Neural progenitor cell (in vitro differentiated cells): ENCODE results near the gene TCF4. TPM values are rescaled to one million over a fixed set of nuclear protein-coding genes. Genes with fewer than 3 reads are reported as not detected.

Source experiments
- DNase-seq: peaks from one replicate; pipeline ENCODE4 v3.0.0-alpha.2; 2016; ENCODE audit warnings: low spot score
- H2AFZ ChIP-seq: fragments of 200-600 bp; sonication (generic); replicated peaks from 2 replicates; pipeline ENCODE4 v1.6.1; 2016; ENCODE audit warnings: antibody characterized with exemption
- H3F3A ChIP-seq: fragments of 200-600 bp; sonication (generic); 2 replicates; pipeline ENCODE4 v1.6.1; 2016; ENCODE audit warnings: antibody characterized with exemption, low read depth
- H3K27ac ChIP-seq: fragments of 200-600 bp; sonication (generic); 2 replicates; pipeline ENCODE4 v1.5.1; 2016; ENCODE audit warnings: mild to moderate bottlenecking
- H3K27me3 ChIP-seq: fragments of 200-600 bp; sonication (generic); 2 replicates; pipeline ENCODE4 v1.6.1; 2016; ENCODE audit warnings: mild to moderate bottlenecking, moderate library complexity
- H3K36me3 ChIP-seq: fragments of 200-600 bp; sonication (generic); 2 replicates; pipeline ENCODE4 v1.5.1; 2016
- H3K4me1 ChIP-seq: fragments of 200-600 bp; sonication (generic); 2 replicates; pipeline ENCODE4 v1.6.1; 2016; ENCODE audit warnings: mixed run types
- H3K4me2 ChIP-seq: fragments of 200-600 bp; sonication (generic); 2 replicates; pipeline ENCODE4 v1.6.1; 2016
- H3K4me3 ChIP-seq: fragments of 200-600 bp; sonication (generic); 2 replicates; pipeline ENCODE4 v1.5.1; 2016
- H3K79me2 ChIP-seq: fragments of 200-600 bp; sonication (generic); 2 replicates; pipeline ENCODE4 v1.6.1; 2016; ENCODE audit warnings: low read depth
- H3K9ac ChIP-seq: fragments of 200-600 bp; sonication (generic); 2 replicates; pipeline ENCODE4 v1.6.1; 2016
- H3K9me3 ChIP-seq: fragments of 200-600 bp; sonication (generic); 2 replicates; pipeline ENCODE4 v1.5.1; 2016; ENCODE audit warnings: low read depth
- H4K20me1 ChIP-seq: fragments of 200-600 bp; sonication (generic); 2 replicates; pipeline ENCODE4 v1.6.1; 2016; ENCODE audit warnings: low read depth
- H3K27ac Mint-ChIP-seq: 3 replicates; pipeline ENCODE4 v1.8.0; 2021; ENCODE audit warnings: mixed read lengths
- H3K27me3 Mint-ChIP-seq: 2 replicates; pipeline ENCODE4 v1.8.0; 2022; ENCODE audit warnings: low read depth, mild to moderate bottlenecking, inconsistent platforms, moderate library complexity, mixed read lengths; ENCODE audit not compliant: insufficient read depth
- H3K36me3 Mint-ChIP-seq: 3 replicates; pipeline ENCODE4 v1.8.0; 2021; ENCODE audit warnings: mixed read lengths
- H3K4me1 Mint-ChIP-seq: 3 replicates; pipeline ENCODE4 v1.8.0; 2021; ENCODE audit warnings: mixed read lengths
- H3K4me3 Mint-ChIP-seq: 3 replicates; pipeline ENCODE4 v1.8.0; 2021; ENCODE audit warnings: mild to moderate bottlenecking, moderate library complexity, mixed read lengths
- H3K9me3 Mint-ChIP-seq: 3 replicates; pipeline ENCODE4 v1.8.0; 2020; ENCODE audit warnings: mixed read lengths
- CTCF ChIP-seq: fragments of 200-600 bp; sonication (generic); IDR thresholded peaks from 2 replicates; pipeline ENCODE4 v1.5.1; 2017; ENCODE audit warnings: antibody characterized with exemption, mild to moderate bottlenecking
- EZH2 ChIP-seq: fragments of 200-600 bp; sonication (generic); IDR thresholded peaks from 2 replicates; pipeline ENCODE4 v1.6.1; 2017; ENCODE audit warnings: antibody characterized with exemption, mild to moderate bottlenecking, moderate library complexity
- EZH2phosphoT487 ChIP-seq: fragments of 200-600 bp; sonication (generic); IDR thresholded peaks from 2 replicates; pipeline ENCODE4 v1.6.1; 2017; ENCODE audit warnings: antibody characterized with exemption
- total RNA-seq: library from RNA; depleted of rRNA; stranded (reverse); fragments of >200 nt; gene quantifications from 2 replicates; pipeline ENCODE4 v1.2.3, GENCODE V29; 2015; ENCODE audit warnings: low replicate concordance

The TCF4 gene
- total RNA-seq, 1 donor from 2014 or later: 161 TPM

DNA sequence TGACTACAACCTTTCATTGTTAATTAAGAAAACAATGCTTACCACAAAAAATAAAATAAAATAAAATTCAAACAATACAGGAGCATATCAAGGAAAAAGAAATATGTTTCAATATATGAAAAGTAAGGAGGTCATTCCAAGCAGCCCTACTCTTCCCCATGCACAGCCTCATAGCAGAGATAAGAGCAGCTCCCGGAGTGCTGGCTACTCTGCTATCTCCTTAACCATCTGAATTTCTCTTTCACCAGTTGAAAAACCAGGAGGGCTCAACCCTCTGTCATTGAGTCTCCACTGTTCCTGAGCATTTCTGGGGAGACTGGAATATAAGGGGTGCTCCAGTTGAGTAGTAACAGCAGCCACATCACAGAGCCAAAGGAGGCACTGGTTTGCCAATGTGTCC lies 201.4 kb downstream of the TCF4 start:
- Histone ChIP-seq H3K9me3 (no peaks in the 10 kb centered on the region), H4K20me1 (peaks cover 27% of the 10 kb centered on the region), H3F3A (peaks cover 3% of the 10 kb centered on the region), H3K36me3 (peaks cover 10% of the 10 kb centered on the region), H3K4me3 (no peak overlapping the region), H3K9ac (no peak overlapping the region), H2AFZ (no peak overlapping the region), H3K27me3 (no peaks in the 10 kb centered on the region), H3K4me2 (no peak overlapping the region), H3K79me2 (peaks cover 96% of the 10 kb centered on the region), H3K4me1 (no peaks in the 10 kb centered on the region), H3K27ac (peak overlapping the region; percentile 34)
- H3K36me3 Mint-ChIP-seq: peaks cover 51% of the 10 kb centered on the region
- no peak overlapping the region for H3K27ac Mint-ChIP-seq
- peaks cover 16% of the 10 kb centered on the region for H3K4me1 Mint-ChIP-seq
- peaks cover 39% of the 10 kb centered on the region for H3K9me3 Mint-ChIP-seq
- H3K27me3 Mint-ChIP-seq: no peaks in the 10 kb centered on the region
- no peak for TF ChIP-seq EZH2
- TF ChIP-seq EZH2phosphoT487: no peak
- no peak for TF ChIP-seq CTCF
- DNase-seq: no peak
- H3K4me3 Mint-ChIP-seq: no peak overlapping the region

- Histone ChIP-seq H4K20me1 (peaks cover 25% of the 10 kb centered on the region), H3K9ac (no peak overlapping the region), H3K4me3 (no peak overlapping the region), H3K79me2 (peaks cover 95% of the 10 kb centered on the region), H3F3A (peaks cover 3% of the 10 kb centered on the region), H2AFZ (no peak overlapping the region), H3K36me3 (peaks cover 10% of the 10 kb centered on the region), H3K27ac (no peak overlapping the region), H3K4me2 (no peak overlapping the region), H3K9me3 (no peaks in the 10 kb centered on the region), H3K27me3 (no peaks in the 10 kb centered on the region), H3K4me1 (no peaks in the 10 kb centered on the region)
- Mint-ChIP-seq H3K9me3 (peaks cover 39% of the 10 kb centered on the region), H3K27me3 (no peaks in the 10 kb centered on the region), H3K4me1 (peaks cover 16% of the 10 kb centered on the region), H3K36me3 (peaks cover 50% of the 10 kb centered on the region), H3K27ac (no peak overlapping the region), H3K4me3 (no peak overlapping the region)
- no peak for DNase-seq
- TF ChIP-seq CTCF (no peak), EZH2 (no peak), EZH2phosphoT487 (no peak)
Measured at GRCh38 chr18:55385770-55386169, 202.2 kb downstream of the TCF4 start.

DNA sequence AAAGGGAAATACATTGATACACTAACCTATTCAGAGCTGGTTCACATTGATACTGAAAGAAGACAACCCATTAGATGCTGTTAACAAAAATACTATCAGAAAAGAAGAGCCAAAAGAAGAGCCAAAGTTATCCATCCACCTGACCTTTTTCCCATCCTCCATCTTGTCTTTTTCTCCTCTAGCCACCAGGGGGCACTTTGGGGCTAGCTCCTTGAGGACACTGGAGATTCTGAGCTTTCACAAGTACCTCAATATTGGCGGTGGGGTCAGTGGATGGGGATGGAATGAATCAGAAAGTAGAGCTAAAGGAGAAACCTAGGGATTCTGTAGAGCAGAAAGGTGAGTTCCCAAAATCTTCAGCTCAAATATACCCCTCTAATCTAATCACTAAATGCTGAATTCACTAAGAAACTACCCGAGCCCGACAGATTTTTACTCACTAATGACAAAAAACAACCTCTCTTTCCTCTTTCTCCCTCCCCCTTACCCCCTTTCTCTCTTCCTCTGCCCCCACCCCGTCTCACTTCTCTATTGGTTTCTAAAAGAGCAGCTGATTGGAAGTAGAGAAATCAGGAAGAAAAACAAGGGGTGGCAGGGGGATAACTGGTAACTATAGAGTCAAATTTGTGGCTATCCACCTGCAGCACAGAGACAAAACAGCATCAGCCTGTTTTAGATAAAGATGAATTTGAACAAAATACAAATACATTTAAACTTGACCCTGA lies 203.3 kb downstream of the TCF4 start:
- Histone ChIP-seq H3K4me1 (no peaks in the 10 kb centered on the region), H3K27me3 (no peaks in the 10 kb centered on the region), H3K4me2 (no peak overlapping the region), H3K79me2 (peaks cover 95% of the 10 kb centered on the region), H3K9me3 (no peaks in the 10 kb centered on the region), H3K27ac (no peak overlapping the region), H3K4me3 (no peak overlapping the region), H3K36me3 (peaks cover 10% of the 10 kb centered on the region), H4K20me1 (peaks cover 19% of the 10 kb centered on the region), H3K9ac (no peak overlapping the region), H3F3A (peaks cover 3% of the 10 kb centered on the region), H2AFZ (no peak overlapping the region)
- DNase-seq: peak; percentile 68
- H3K9me3 Mint-ChIP-seq: peaks cover 43% of the 10 kb centered on the region
- peaks cover 15% of the 10 kb centered on the region for H3K4me1 Mint-ChIP-seq
- H3K27ac Mint-ChIP-seq: peak overlapping the region; percentile 14
- H3K4me3 Mint-ChIP-seq: no peak overlapping the region
- TF ChIP-seq EZH2phosphoT487: no peak
- TF ChIP-seq CTCF: peak; percentile 85
- no peak for TF ChIP-seq EZH2
- H3K36me3 Mint-ChIP-seq: peaks cover 51% of the 10 kb centered on the region
- H3K27me3 Mint-ChIP-seq: no peaks in the 10 kb centered on the region
